WI38 (cell line): ENCODE measurements around the gene PAWR.

ENCODE experiments used
- H3K4me3 ChIP-seq: 2 replicates; pipeline ENCODE4 v1.5.1; 2011; ENCODE audit warnings: low read depth, mild to moderate bottlenecking, control low read depth, low read length
- TF ChIP-seq, protein P1 (sequence below): IDR thresholded peaks from 2 replicates; pipeline ENCODE4 v1.5.1; 2012; ENCODE audit warnings: low read depth, mild to moderate bottlenecking, control low read depth, low read length

Gene PAWR

DNA sequence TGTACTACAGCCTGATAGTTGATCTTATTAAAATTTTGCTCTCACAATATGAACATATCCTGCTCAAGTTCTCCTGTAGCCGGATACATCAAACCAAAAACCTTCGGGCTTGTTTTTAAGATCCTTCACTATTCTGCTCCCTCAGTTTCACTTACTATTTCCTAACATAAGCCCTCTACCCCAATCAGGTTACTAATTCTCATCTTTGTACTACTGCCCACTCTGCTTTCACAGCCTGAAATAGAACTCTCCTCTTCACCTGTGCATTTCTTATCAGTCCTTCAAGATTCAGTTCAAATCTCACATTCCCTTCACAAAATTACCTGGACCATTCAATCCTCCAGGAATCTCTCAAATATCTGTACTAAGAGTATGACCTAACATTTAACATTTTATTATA lies 14.2 kb downstream of the PAWR start:
- H3K4me3 ChIP-seq, result no peak overlapping the region
- TF ChIP-seq, protein P1, sequence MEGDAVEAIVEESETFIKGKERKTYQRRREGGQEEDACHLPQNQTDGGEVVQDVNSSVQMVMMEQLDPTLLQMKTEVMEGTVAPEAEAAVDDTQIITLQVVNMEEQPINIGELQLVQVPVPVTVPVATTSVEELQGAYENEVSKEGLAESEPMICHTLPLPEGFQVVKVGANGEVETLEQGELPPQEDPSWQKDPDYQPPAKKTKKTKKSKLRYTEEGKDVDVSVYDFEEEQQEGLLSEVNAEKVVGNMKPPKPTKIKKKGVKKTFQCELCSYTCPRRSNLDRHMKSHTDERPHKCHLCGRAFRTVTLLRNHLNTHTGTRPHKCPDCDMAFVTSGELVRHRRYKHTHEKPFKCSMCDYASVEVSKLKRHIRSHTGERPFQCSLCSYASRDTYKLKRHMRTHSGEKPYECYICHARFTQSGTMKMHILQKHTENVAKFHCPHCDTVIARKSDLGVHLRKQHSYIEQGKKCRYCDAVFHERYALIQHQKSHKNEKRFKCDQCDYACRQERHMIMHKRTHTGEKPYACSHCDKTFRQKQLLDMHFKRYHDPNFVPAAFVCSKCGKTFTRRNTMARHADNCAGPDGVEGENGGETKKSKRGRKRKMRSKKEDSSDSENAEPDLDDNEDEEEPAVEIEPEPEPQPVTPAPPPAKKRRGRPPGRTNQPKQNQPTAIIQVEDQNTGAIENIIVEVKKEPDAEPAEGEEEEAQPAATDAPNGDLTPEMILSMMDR, result no peak

DNA sequence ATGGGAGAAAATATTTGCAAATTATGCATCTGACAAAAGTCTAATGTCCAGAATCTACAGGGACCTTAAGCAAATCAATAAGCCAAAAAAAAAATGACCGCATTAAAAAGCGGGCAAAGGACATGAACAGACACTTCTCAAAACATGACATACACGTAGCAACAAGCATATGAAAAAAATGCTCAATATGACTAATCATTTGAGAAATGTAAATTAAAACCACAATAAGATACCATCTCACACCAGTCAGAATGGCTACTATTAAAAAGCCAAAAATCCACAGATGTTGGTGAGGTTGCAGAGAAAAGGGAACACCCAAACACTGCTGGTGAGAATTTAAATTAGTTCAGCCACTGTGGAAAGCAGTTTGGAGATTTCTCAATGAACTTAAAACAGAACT lies 16.1 kb downstream of the PAWR start:
- TF ChIP-seq, protein P1, result no peak
- H3K4me3 ChIP-seq, result no peak overlapping the region

DNA sequence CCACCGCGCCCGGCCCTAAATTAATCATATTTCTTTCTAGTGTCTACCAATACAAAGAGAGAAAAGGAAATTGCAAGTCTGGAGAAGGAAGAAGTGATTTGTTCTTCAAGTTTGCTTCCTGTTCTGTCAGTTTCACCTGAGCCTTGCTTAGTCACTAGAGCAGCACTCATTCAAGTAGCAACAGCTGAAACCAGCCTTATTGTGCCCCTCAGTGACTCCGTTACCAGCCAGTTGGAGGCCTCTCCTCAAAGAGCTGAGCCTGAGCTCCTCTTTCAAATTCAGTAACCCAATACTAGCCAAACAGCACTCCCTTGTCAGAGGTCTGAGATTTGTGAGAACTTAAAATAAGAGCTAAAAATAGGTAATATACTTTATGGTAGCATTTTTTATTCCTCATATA lies 17.4 kb downstream of the PAWR start:
- TF ChIP-seq, protein P1, result no peak

DNA sequence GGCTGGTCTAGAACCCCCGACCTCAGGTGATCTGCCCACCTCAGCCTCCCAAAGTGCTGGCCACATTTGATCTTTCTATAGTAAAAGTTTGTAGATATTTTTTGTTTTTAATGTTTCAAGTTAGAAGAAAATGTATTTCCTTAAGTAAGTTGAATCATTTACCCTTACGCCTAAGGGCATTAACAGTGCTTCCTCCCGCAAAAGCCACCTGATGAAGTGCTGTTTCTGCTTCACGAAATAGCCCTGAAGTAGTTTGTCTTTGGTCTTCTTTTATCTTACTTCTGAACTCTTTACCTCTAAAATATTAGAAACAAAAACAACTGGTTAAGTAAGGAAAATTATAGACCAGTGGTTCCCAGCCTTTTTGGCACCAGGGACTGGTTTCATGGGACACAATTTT lies 22.7 kb downstream of the PAWR start:
- no peak overlapping the region for H3K4me3 ChIP-seq
- TF ChIP-seq, protein P1, result no peak

More for the DNA sequence above, 17.4 kb downstream of the PAWR start:
- no peak overlapping the region for H3K4me3 ChIP-seq

DNA sequence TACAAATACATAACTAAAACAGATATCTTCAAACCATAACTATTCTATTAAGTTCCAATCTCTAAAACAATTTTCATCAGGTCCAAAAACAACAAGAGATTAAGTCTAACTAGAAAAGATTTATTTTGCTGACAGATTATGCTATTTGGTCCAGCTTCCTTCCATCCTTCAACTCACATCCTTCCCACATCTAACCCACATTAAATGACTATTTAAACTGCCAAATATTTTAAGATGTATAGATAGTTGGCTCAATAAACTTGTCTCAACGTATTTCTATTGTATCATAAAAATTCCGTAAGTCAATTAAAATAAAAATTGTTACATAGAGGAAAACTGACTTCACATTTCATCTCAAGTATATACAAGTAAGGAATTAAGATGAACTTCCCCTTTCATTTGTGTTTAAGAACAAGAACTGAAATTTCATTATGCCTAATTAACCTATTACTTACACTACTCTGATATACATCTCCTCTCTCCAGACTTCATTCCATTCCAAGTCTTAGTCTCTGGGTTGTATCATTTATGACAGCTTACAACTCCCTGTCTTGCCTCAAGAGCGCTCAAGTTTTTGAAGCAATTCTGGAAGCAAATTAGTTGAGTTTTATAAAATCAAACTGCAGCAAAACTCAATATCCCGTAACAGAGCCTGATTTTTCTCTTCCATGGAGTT lies 25.4 kb downstream of the PAWR start:
- TF ChIP-seq, protein P1, result no peak
- no peak overlapping the region for H3K4me3 ChIP-seq

DNA sequence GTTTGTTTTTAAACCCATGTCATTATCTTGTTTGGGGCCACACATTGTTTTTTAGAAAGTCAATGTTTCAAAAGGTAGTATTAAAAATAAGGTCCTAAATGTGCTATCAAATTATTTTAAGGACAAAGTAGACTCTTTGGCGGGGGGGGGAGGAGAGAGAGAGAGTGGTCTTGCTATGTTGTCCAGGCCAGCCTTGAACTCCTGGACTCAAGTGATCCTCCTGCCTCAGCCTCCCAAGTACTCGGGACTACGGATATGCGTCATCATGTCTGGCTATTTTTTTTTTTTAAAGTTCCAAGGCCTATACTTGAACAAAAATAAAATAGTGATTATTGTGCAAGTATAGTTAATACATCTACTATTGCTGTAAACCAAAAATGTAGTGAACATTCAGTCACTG lies 26.2 kb downstream of the PAWR start:
- H3K4me3 ChIP-seq, result no peak overlapping the region
- TF ChIP-seq, protein P1, result no peak

DNA sequence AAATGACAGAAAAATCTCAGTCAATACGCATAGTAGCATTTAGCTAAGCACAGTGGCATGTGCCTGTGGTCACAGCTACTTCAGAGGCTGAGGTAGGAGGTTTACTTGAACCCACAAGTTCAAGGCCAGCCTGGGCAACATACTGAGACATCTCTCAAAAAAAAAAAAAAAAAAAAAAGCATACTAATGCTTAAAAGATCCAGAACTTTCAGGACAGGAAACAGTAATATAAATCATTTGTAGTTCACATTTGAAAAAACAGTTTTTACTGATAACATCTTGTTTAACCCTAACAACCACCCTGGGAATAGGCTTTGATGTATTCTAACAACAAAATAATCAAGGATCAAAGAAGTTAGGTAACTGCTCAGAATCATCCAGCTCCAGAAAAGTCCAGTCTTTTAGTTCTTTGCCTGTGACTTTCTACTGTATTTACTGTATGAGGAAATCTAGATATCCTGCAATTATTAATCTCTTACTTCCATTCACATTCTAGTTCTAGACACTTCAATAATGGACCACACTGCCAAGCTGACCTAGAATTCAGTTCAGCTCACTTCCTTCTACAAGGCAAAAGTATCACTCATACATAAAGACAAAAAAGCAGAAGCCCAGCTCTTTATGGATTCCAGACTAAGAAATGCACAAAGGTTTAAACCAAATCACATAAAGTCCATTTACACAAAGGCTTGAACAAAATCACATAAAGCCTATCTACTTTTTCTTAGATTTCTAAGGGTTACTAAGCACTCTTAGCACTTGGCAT lies 28.5 kb downstream of the PAWR start:
- TF ChIP-seq, protein P1, result no peak

More for the DNA sequence above, 28.5 kb downstream of the PAWR start:
- no peak overlapping the region for H3K4me3 ChIP-seq
